Activated CD4-positive, alpha-beta T cell treated with anti-CD3 and anti-CD28 coated beads, Interleukin-2, amount 10 ng/mL, durations not matched to agents 7 days and 5 days (primary cell): ENCODE measurements around the gene VCX3B. TPM values are rescaled to one million over a fixed set of nuclear protein-coding genes. Genes with fewer than 3 reads are reported as not detected.
"Not testable (repeated sequence)": the region's sequence is repeated elsewhere in the genome, so short reads cannot be mapped to it uniquely, and the experiment has no call there.

Source experiments
- CTCF ChIA-PET: fragments of 350-600 bp; sonication (Branson Sonifier 250); formaldehyde crosslinking; loops from one replicate; lab custom pipeline; 2021; ENCODE audit warnings: antibody characterized with exemption; lab: Charles Lee
- POLR2A ChIA-PET: fragments of 350-600 bp; sonication (Branson Sonifier 250); formaldehyde crosslinking; loops from one replicate; lab custom pipeline; 2021; ENCODE audit warnings: antibody characterized with exemption; lab: Charles Lee
- DNase-seq: peaks from one replicate; pipeline ENCODE4 v3.0.0-alpha.2; 2020
- H3K27ac Mint-ChIP-seq: one replicate; pipeline ENCODE4 v1.8.0; 2021; ENCODE audit warnings: mild to moderate bottlenecking, moderate library complexity, mixed read lengths
- H3K27me3 Mint-ChIP-seq: one replicate; pipeline ENCODE4 v1.8.0; 2021; ENCODE audit warnings: mixed read lengths
- H3K36me3 Mint-ChIP-seq: one replicate; pipeline ENCODE4 v1.8.0; 2021; ENCODE audit warnings: low read depth, mixed read lengths
- H3K4me1 Mint-ChIP-seq: one replicate; pipeline ENCODE4 v1.8.0; 2021; ENCODE audit warnings: mixed read lengths
- H3K4me3 Mint-ChIP-seq: one replicate; pipeline ENCODE4 v1.8.0; 2021; ENCODE audit warnings: mild to moderate bottlenecking, moderate library complexity, mixed read lengths
- H3K9me3 Mint-ChIP-seq: one replicate; pipeline ENCODE4 v1.8.0; 2021; ENCODE audit warnings: mixed read lengths
- total RNA-seq, 2 experiments: library from RNA; stranded (reverse); gene quantifications; one replicate each; pipeline ENCODE4 v1.2.3, GENCODE V29; 2021

The VCX3B gene
- total RNA-seq, 2 experiments from 2014 or later: not detected

- H3K4me3 Mint-ChIP-seq, H3K9me3 Mint-ChIP-seq, H3K27ac Mint-ChIP-seq, CTCF ChIA-PET, DNase-seq, H3K4me1 Mint-ChIP-seq, H3K27me3 Mint-ChIP-seq, H3K36me3 Mint-ChIP-seq, POLR2A ChIA-PET: not testable (repeated sequence)
Measured at GRCh38 chrX:8495036-8495435, 30.4 kb downstream of the VCX3B start.

DNA sequence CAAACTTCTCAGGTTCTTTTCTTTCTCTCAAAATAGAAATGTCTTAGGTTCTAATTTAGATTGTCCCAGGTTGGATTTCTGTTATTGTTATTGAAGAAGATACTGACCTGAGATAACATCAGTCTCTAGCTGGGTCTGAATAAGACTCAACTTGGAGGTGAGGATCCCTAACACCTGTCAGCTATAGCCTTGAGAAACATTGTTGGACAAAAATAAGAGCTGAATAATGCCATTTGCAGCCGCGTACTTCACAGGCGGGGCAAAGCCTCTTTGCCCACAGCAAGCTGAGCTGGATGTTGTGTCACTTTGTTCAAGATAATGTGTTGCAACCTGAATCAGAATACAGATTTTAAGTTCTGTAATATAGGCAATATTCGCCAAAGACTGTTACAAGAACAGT is 35.6 kb downstream of the VCX3B start:
- Mint-ChIP-seq H3K27ac (no peak overlapping the region), H3K4me3 (no peak overlapping the region), H3K27me3 (no peaks in the 10 kb centered on the region), H3K9me3 (peaks cover 2% of the 10 kb centered on the region), H3K4me1 (no peaks in the 10 kb centered on the region), H3K36me3 (no peaks in the 10 kb centered on the region)
- ChIA-PET POLR2A (no interaction called here), CTCF (no interaction called here)
- no peak for DNase-seq

GRCh38 chrX:8502101-8502500 is 37.5 kb downstream of the VCX3B start:
- DNase-seq, H3K4me1 Mint-ChIP-seq, POLR2A ChIA-PET, H3K4me3 Mint-ChIP-seq, H3K36me3 Mint-ChIP-seq, H3K27me3 Mint-ChIP-seq, H3K9me3 Mint-ChIP-seq, H3K27ac Mint-ChIP-seq, CTCF ChIA-PET: not testable (repeated sequence)

DNA sequence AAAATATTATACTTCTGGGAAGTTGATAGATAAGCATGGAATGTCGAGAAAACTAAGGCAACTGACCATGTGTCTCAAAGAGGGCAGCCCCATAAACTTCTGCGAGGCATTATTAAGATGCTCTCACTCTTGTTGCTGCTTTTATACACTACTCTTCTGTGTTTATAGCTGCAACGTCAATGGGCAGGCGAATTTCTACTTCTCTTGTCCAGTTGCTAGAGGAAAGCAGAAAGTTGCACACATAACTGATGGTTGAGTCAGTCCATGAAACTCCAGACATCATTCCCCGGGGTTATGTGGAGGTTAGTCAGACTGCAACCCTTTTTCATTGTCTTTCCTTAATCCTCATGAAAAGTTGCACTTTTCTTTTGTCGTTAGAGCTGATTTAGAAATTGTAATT is 39.8 kb downstream of the VCX3B start:
- CTCF ChIA-PET: no interaction called here

More for the DNA sequence above, 39.8 kb downstream of the VCX3B start:
- Mint-ChIP-seq H3K9me3 (no peaks in the 10 kb centered on the region), H3K27ac (no peak overlapping the region), H3K4me1 (no peaks in the 10 kb centered on the region), H3K4me3 (no peak overlapping the region), H3K36me3 (no peaks in the 10 kb centered on the region), H3K27me3 (no peaks in the 10 kb centered on the region)
- no peak for DNase-seq
- POLR2A ChIA-PET: no interaction called here
